Right atrium auricular region (tissue), 2 donors: Measurements from ENCODE around the gene TPI1. TPM values are rescaled to one million over a fixed set of nuclear protein-coding genes. Genes with fewer than 3 reads are reported as not detected.
"Not testable (repeated sequence)": the region's sequence is repeated elsewhere in the genome, so short reads cannot be mapped to it uniquely, and the experiment has no call there.

Experiments used
- DNase-seq: peaks from one replicate; pipeline ENCODE4 v3.0.0-alpha.2; 2019; ENCODE audit warnings: low spot score
- H3K27ac ChIP-seq, 2 donors: fragments of 200-600 bp; sonication (generic); 1 replicate in 1 of 2; 2 replicates in 1 of 2; pipeline ENCODE4 v1.5.1; 2016 to 2019
- H3K27me3 ChIP-seq, 2 donors: fragments of 200-600 bp; sonication (generic); one replicate each; pipeline versions ENCODE4 v1.5.1 to v1.6.0; 2017 to 2019
- H3K36me3 ChIP-seq: fragments of 200-600 bp; sonication (generic); one replicate; pipeline ENCODE4 v1.5.1; 2016
- H3K4me1 ChIP-seq, 2 donors: fragments of 200-600 bp; sonication (generic); one replicate each; pipeline versions ENCODE4 v1.5.1 to v1.6.0; 2017 to 2019
- H3K4me3 ChIP-seq, 2 donors: fragments of 200-600 bp; sonication (generic); 1 replicate in 1 of 2; 2 replicates in 1 of 2; pipeline ENCODE4 v1.5.1; 2017 to 2019; ENCODE audit warnings: mild to moderate bottlenecking in 1 of 2, moderate library complexity in 1 of 2
- H3K9me3 ChIP-seq, 2 donors: fragments of 200-600 bp; sonication (generic); one replicate each; pipeline ENCODE4 v1.5.1; 2019
- total RNA-seq, 2 donors: library from RNA; depleted of rRNA; stranded (reverse); fragments of >200 nt; gene quantifications; one replicate each; pipeline ENCODE4 v1.1.0, GENCODE V29; 2016
- TF ChIP-seq, protein P1 (sequence below), 2 donors: fragments of 200-600 bp; sonication (generic); IDR thresholded peaks; one replicate each; pipeline ENCODE4 v1.5.1; 2019; ENCODE audit warnings: antibody characterized with exemption in 2 of 2

The TPI1 gene
- total RNA-seq, 2 donors from 2014 or later, result 755 to 842 TPM

DNA sequence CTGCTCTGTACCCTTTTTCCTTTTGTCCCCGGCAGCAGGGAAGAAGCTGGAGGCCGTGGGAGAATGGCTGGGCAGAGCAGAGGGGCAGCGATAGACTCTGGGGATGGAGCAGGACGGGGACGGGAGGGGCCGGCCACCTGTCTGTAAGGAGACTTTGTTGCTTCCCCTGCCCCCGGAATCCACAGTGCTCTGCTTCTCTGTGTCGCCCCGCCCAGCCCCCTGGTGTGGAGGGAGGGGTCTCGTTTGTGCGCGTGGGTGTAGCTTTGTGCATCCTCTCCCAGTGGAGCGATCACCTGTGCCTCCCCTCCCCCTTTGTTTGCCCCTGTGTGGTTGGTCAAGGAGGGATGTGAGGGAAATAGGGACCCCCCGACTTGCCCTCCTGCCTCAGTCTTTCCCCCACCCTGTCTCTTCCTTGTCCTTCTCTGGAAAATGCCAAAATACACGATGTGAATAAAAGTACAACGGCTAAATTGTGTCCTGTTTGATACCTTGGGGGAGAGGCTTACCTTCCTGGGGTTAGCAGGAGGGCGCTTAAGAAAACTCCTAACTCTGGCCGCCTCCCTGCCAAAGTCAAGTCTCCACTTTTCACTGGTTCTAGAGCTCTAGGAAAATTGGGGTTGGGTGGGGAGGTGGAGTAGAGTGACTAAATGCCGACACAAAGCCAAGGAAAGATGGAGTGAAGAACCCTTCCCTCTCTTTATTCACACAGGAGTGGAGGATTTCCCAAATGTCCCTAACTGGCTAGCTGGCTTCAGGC is 990 bp upstream of the TPI1 start:
- Histone ChIP-seq H3K27ac (peak overlapping the region; percentile 93 to 96), H3K4me3 (peak overlapping the region; percentile 71 to 93), H3K4me1 (peaks cover 0 to 36% of the 10 kb centered on the region in 2 donors), H3K36me3 (peaks cover 51% of the 10 kb centered on the region), H3K27me3 (no peaks in the 10 kb centered on the region), H3K9me3 (no peaks in the 10 kb centered on the region)
- DNase-seq, result no peak
- TF ChIP-seq, protein P1, sequence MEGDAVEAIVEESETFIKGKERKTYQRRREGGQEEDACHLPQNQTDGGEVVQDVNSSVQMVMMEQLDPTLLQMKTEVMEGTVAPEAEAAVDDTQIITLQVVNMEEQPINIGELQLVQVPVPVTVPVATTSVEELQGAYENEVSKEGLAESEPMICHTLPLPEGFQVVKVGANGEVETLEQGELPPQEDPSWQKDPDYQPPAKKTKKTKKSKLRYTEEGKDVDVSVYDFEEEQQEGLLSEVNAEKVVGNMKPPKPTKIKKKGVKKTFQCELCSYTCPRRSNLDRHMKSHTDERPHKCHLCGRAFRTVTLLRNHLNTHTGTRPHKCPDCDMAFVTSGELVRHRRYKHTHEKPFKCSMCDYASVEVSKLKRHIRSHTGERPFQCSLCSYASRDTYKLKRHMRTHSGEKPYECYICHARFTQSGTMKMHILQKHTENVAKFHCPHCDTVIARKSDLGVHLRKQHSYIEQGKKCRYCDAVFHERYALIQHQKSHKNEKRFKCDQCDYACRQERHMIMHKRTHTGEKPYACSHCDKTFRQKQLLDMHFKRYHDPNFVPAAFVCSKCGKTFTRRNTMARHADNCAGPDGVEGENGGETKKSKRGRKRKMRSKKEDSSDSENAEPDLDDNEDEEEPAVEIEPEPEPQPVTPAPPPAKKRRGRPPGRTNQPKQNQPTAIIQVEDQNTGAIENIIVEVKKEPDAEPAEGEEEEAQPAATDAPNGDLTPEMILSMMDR (IDR thresholded peaks at IDR 0.05), result no peak

DNA sequence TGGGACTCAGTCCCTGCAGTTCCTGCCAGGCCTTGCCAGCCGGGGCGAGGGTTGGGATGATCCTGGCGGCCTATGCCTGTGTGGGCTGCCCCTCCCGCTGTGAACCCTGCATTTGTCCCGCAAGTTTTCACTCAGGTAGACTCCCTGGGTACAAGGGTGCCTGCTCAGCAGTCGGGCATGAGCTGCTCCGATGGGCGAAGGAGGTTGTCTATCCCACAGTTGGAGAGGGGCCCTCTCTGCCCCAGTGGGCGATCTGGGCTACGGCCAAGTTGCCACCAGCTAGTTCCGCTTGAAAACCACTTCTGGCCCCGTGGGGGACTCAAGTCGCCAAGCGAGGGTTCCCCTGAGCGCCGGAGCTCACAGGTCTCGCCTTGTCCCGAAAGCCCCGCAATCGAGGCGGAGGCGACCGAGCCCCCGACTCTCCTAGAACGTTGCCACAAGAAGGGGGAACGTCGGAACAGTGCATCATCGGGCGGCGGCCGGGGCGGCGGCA is 365 bp upstream of the TPI1 start:
- Histone ChIP-seq H3K27me3 (no peaks in the 10 kb centered on the region), H3K4me1 (peaks cover 0 to 42% of the 10 kb centered on the region in 2 donors), H3K36me3 (peaks cover 45% of the 10 kb centered on the region), H3K27ac (peak overlapping the region; percentile 93 to 96), H3K4me3 (peak overlapping the region; percentile 71 to 93), H3K9me3 (no peaks in the 10 kb centered on the region)
- TF ChIP-seq, protein P1 (IDR thresholded peaks at IDR 0.05), result no peak
- DNase-seq, result no peak

GRCh38 chr12:6868211-6869048 is 1.1 kb downstream of the TPI1 start:
- TF ChIP-seq, protein P1 (IDR thresholded peaks at IDR 0.05), result no peak
- peaks cover 0 to 51% of the 10 kb centered on the region in 2 donors for H3K4me1 ChIP-seq
- H3K27ac ChIP-seq, result peak overlapping the region; percentile 93 to 96
- DNase-seq, result no peak
- H3K36me3 ChIP-seq, result peaks cover 30% of the 10 kb centered on the region
- peak overlapping the region; percentile 71 to 93 for H3K4me3 ChIP-seq
- no peaks in the 10 kb centered on the region for H3K27me3 ChIP-seq
- no peaks in the 10 kb centered on the region for H3K9me3 ChIP-seq

DNA sequence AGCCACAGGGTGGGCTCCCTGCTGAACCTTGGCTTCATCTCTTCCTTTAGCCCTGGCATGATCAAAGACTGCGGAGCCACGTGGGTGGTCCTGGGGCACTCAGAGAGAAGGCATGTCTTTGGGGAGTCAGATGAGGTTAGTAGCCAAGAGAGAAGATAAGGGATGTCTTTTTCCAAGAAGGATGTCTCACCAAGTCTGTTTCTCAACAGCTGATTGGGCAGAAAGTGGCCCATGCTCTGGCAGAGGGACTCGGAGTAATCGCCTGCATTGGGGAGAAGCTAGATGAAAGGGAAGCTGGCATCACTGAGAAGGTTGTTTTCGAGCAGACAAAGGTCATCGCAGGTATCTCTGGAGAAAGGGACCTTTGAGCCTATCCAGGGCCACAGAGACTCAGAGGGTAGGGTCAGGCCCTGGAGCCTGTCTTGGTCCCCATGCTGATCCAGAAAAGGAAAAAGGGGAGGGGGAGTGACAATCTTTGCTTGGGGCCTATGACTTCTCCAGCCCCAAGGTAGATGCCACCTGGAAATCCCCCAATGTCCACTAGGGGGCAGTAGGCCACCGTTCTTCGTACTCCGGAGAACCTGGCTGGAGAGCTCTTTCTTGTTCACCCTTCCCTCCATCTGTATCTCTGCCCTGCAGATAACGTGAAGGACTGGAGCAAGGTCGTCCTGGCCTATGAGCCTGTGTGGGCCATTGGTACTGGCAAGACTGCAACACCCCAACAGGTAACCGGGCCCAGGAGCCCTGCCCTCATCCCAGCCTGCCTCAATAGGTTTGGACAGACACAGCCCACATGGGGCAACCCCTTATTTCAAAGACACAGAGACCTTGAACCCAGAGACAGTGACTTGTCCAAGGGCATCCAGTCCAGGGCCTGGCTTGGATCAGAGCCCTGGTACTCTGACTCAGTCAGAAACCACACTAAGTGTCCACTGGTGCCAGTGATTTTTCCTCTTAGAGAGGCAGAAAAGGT is 2.0 kb downstream of the TPI1 start:
- peak; percentile 86 for DNase-seq
- H3K36me3 ChIP-seq, result peaks cover 24% of the 10 kb centered on the region
- H3K4me3 ChIP-seq, result peak overlapping the region; percentile 71 to 93

DNA sequence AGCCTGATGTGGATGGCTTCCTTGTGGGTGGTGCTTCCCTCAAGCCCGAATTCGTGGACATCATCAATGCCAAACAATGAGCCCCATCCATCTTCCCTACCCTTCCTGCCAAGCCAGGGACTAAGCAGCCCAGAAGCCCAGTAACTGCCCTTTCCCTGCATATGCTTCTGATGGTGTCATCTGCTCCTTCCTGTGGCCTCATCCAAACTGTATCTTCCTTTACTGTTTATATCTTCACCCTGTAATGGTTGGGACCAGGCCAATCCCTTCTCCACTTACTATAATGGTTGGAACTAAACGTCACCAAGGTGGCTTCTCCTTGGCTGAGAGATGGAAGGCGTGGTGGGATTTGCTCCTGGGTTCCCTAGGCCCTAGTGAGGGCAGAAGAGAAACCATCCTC is 3.0 kb downstream of the TPI1 start:
- H3K27me3 ChIP-seq, H3K9me3 ChIP-seq, DNase-seq, H3K4me3 ChIP-seq: not testable (repeated sequence)
- peak overlapping the region in 1 of 2 donors; percentile 96 for H3K27ac ChIP-seq
- H3K4me1 ChIP-seq, result peaks cover 0 to 61% of the 10 kb centered on the region in 2 donors
- H3K36me3 ChIP-seq, result peaks cover 21% of the 10 kb centered on the region

More for the DNA sequence above, 2.0 kb downstream of the TPI1 start:
- peak overlapping the region; percentile 93 to 96 for H3K27ac ChIP-seq
- peaks cover 0 to 60% of the 10 kb centered on the region in 2 donors for H3K4me1 ChIP-seq
- TF ChIP-seq, protein P1 (IDR thresholded peaks at IDR 0.05), result peak; percentile 92 to 95
- H3K9me3 ChIP-seq, result no peaks in the 10 kb centered on the region
- H3K27me3 ChIP-seq, result no peaks in the 10 kb centered on the region
